ENCODE results near the gene EFEMP1. TPM values are rescaled to one million over a fixed set of nuclear protein-coding genes. Genes with fewer than 3 reads are reported as not detected.

The EFEMP1 gene
- total RNA-seq, 1 experiment from 2014 or later, result 86.3 TPM

- Histone ChIP-seq H3K9me2 (ENCODE audit: insufficient read depth) (no peaks in the 10 kb centered on the region; the same call in 1 of the 2 replicates), H3K27me3 (ENCODE audit: insufficient read depth, low read depth) (no peaks in the 10 kb centered on the region), H2AFZ (no peak overlapping the region), H3K79me2 (ENCODE audit: low read depth) (no peaks in the 10 kb centered on the region), H3F3A (ENCODE audit: insufficient read depth, low read depth) (no peaks in the 10 kb centered on the region), H3K36me3 (ENCODE audit: low read depth) (no peaks in the 10 kb centered on the region), H3K9me3 (ENCODE audit: insufficient read depth, low read depth) (peaks cover 12% of the 10 kb centered on the region), H4K20me1 (ENCODE audit: insufficient read depth) (no peaks in the 10 kb centered on the region), H3K4me1 (replicated peaks; ENCODE audit: insufficient read depth) (peaks cover 4% of the 10 kb centered on the region; the same call in 1 of the 2 replicates), H3K27ac (no peak overlapping the region), H3K4me2 (no peak overlapping the region), H3K4me3 (no peak overlapping the region)
- no TSS peak for BruUV-seq (replicated peaks)
- DNase-seq, result no peak
- TF ChIP-seq EZH2 (IDR thresholded peaks at IDR 0.05; ENCODE audit: low read depth) (no peak), CTCF (conservative IDR thresholded peaks at IDR 0.05) (no peak)
- ChIA-PET POLR2A (ENCODE audit: unreplicated experiment) (no interaction called here), CTCF (no interaction called here)
- intact Hi-C loops (cut with micrococcal nuclease; ENCODE audit: unreplicated experiment), result no loop called here
These were observed 15.9 kb downstream of the EFEMP1 start for GRCh38 chr2:55907686-55908085.

GRCh38 chr2:55906993-55907392 lies 16.6 kb downstream of the EFEMP1 start:
- H3K27me3 ChIP-seq (ENCODE audit: insufficient read depth, low read depth), result no peaks in the 10 kb centered on the region
- H3F3A ChIP-seq (ENCODE audit: insufficient read depth, low read depth), result no peaks in the 10 kb centered on the region
- no peak for TF ChIP-seq EZH2 (IDR thresholded peaks at IDR 0.05; ENCODE audit: low read depth)
- no peak for TF ChIP-seq CTCF (conservative IDR thresholded peaks at IDR 0.05)
- BruUV-seq (replicated peaks), result no TSS peak
- no peak for DNase-seq
- ChIA-PET CTCF (no interaction called here), POLR2A (ENCODE audit: unreplicated experiment) (no interaction called here)
- H4K20me1 ChIP-seq (ENCODE audit: insufficient read depth), result no peaks in the 10 kb centered on the region
- H3K4me1 ChIP-seq (replicated peaks; ENCODE audit: insufficient read depth), result peaks cover 10% of the 10 kb centered on the region; the same call in 1 of the 2 replicates
- H3K36me3 ChIP-seq (ENCODE audit: low read depth), result no peaks in the 10 kb centered on the region
- intact Hi-C loops (cut with micrococcal nuclease; ENCODE audit: unreplicated experiment), result no loop called here
- no peak overlapping the region for H3K27ac ChIP-seq
- H3K4me3 ChIP-seq, result no peak overlapping the region
- H2AFZ ChIP-seq, result no peak overlapping the region
- H3K9me3 ChIP-seq (ENCODE audit: insufficient read depth, low read depth), result peaks cover 12% of the 10 kb centered on the region
- no peaks in the 10 kb centered on the region; the same call in 1 of the 2 replicates for H3K9me2 ChIP-seq (ENCODE audit: insufficient read depth)
- no peaks in the 10 kb centered on the region for H3K79me2 ChIP-seq (ENCODE audit: low read depth)
- no peak overlapping the region for H3K4me2 ChIP-seq

GRCh38 chr2:55903727-55904126 lies 19.9 kb downstream of the EFEMP1 start:
- no peak for DNase-seq
- Histone ChIP-seq H3K9me3 (ENCODE audit: insufficient read depth, low read depth) (peaks cover 12% of the 10 kb centered on the region), H3K36me3 (ENCODE audit: low read depth) (no peaks in the 10 kb centered on the region), H3K79me2 (ENCODE audit: low read depth) (no peaks in the 10 kb centered on the region), H3K27me3 (ENCODE audit: insufficient read depth, low read depth) (no peaks in the 10 kb centered on the region), H3K4me1 (replicated peaks; ENCODE audit: insufficient read depth) (peaks cover 21% of the 10 kb centered on the region), H3K27ac (no peak overlapping the region), H3K9me2 (ENCODE audit: insufficient read depth) (no peaks in the 10 kb centered on the region), H3F3A (ENCODE audit: insufficient read depth, low read depth) (no peaks in the 10 kb centered on the region), H3K4me3 (no peak overlapping the region), H2AFZ (no peak overlapping the region), H4K20me1 (ENCODE audit: insufficient read depth) (no peaks in the 10 kb centered on the region), H3K4me2 (no peak overlapping the region)
- intact Hi-C loops (cut with micrococcal nuclease; ENCODE audit: unreplicated experiment), result no loop called here
- TF ChIP-seq EZH2 (IDR thresholded peaks at IDR 0.05; ENCODE audit: low read depth) (no peak), CTCF (conservative IDR thresholded peaks at IDR 0.05) (no peak)
- no TSS peak for BruUV-seq (replicated peaks)
- POLR2A ChIA-PET (ENCODE audit: unreplicated experiment), result no interaction called here
- CTCF ChIA-PET, result no interaction called here

All from PC-9 (cell line).